HG03135 (cell line): Measurements from ENCODE around the gene LYPD3.
"Not testable (repeated sequence)": the region's sequence is repeated elsewhere in the genome, so short reads cannot be mapped to it uniquely, and the experiment has no call there.

ENCODE experiments used
- ATAC-seq: cut with Tn5 transposase; IDR thresholded peaks from one replicate; pipeline ENCODE4 v1.9.1; 2021; ENCODE audit warnings: mild to moderate bottlenecking, moderate library complexity; ENCODE audit not compliant: unreplicated experiment

The LYPD3 gene

DNA sequence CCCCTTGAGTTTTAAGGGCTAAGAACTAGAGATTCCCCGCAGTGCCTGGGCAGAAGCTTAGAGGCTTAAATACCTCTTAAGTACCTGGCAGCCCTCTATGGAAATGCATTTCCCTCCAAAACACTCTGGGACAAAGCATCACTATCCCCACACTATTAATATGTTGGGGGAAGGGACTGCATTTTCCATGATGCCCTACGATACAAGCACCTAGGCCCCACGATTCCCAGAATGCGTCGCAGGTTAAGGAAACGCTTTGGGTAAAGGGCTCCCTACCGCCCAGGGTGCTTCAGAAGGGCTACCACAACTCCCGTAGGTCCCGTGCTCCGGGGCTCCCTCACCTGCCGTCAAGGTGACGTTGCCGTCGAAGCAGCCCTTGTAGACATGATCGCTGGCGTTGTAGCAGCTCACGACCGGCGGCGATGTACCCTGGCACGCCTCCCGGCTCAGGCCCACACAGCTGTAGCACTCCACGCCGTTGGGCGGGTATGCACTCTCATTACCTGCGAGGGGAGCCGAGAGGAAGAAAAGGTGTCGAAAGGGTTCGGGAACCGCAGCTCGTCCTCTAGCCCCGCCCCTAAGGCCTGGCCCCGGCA lies 2.5 kb downstream of the LYPD3 start:
- no peak for ATAC-seq

GRCh38 chr19:43462383-43462782 lies 3.0 kb downstream of the LYPD3 start:
- no peak for ATAC-seq

- ATAC-seq: no peak
Measured at GRCh38 chr19:43461303-43461702, 4.1 kb downstream of the LYPD3 start.

DNA sequence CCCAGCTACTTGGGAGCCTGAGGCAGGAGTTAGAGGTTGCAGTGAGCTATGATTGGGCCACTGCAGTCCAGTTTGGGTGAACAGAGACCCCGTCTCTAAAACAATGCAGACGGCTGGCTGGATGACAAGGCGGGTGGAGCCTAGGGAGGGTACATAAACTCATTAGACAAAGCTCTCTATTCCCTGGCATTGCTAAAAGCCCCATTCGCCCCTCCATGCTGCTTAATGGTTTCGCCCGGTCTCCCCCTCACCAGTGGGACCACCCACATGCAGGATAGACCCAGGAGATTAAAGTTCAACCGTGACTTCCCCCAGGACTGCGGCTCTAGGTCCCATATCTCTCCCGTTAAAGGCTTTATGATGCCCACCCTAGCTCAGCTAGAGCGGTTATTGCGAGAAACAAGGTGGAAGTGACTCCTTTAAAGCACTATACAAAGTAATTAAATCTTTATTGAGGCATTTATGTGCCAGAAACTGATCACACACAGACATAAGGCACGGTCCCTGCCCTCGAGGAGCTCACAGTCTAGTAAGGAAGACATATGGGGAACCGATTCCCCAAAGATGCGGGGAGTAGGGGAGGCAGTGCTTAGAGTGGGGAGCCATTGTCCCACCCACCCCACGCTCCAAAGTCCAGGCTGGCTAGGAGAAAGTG lies 4.9 kb downstream of the LYPD3 start:
- no peak for ATAC-seq

- ATAC-seq: no peak
Measured at GRCh38 chr19:43457809-43458208, 7.6 kb downstream of the LYPD3 start.

DNA sequence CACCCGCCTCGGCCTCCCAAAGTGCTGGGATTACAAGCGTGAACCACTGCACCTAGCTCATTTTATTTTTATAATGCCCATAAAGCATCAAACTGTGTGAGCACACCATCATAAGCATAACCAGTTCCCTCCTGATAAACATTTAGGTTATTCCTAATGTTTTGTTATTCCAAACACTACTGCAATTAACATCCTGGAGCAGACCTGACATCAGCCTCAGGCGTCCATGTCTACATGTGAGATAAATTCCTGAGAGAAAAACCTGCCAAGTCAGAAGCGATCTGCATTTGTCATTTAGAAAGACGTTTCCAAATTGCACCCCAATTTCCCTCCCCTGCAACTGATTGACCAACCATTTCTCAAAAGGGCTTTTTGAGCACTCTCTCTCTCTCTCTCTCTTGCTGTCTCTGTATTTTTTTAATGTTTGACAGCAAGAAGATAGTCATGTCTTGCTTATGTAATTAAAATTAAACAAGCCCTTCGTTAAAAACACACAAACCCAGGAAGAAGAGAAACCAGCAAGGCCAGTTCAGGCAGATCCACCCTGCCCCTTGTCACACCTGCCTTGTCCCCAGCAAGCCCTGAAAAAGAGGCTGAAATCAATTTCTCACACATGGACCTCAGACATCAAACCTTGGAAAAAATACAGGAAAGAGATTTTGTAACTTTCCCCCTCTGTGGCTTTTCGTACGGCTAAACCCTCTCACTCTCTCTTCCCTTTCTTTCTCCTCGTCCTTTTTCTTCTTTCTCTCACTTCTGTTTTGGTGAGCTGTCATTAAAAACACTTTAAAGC lies 9.9 kb downstream of the LYPD3 start:
- no peak for ATAC-seq

- no peak for ATAC-seq
Measured at GRCh38 chr19:43454031-43454430, 11.4 kb downstream of the LYPD3 start.

DNA sequence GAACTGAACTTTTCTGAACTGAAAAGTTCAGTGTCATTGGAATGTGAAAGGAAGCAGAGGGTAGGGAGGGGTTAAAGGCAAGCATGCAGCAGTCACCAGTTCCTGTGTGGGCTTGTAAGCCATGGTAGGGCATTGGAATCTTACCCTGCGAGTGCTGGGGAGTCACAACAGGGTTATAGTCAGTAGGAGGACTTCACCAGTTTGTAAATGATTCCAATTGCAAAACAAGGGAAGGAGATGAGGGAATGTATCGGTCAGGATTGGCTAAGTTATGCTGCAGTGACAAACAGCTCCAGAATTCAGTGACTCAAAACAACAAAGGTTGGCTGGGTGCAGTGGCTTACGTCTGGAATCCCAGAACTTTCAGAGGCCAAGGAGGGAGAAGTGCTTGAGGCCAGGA lies 12.8 kb downstream of the LYPD3 start:
- ATAC-seq: no peak

GRCh38 chr19:43450545-43450997 lies 14.8 kb downstream of the LYPD3 start:
- ATAC-seq: no peak

- no peak for ATAC-seq
Measured at GRCh38 chr19:43447655-43448054, 17.8 kb downstream of the LYPD3 start.

DNA sequence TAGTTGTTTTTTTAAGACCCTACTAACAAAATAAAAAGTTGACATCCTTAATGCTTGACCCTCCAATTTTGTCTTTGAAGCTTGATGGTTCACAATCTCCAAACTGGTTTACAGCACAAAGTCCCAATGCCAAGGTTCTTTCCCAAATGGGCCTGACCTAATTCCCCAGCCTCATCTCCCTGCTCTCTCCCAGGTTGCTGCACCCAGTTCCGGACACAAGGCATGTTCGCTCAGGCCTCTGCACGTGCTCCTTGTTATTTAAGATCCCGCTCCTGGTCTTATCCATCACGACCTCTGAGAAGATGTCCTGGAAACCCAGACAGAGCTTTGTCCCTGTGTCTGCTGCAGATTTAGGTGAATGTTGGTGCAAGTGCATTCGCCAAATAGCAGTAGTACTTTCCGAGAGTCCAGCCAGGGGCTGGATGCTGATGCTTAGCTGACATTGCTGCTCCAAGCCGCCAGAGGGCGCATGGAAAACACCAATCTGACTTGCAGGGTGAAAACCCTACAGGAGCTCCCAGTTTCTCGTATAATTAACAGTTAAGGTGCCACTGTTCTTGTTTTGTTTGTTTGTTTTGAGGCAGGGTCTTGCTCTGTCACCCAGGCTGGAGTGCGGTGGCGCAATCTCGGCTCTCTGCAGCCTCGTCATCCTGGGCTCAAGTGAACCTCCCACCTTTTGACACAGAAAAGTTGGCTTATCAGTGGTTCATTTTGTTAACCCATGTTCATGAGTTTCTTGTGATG lies 18.5 kb downstream of the LYPD3 start:
- peak; percentile 66 for ATAC-seq

DNA sequence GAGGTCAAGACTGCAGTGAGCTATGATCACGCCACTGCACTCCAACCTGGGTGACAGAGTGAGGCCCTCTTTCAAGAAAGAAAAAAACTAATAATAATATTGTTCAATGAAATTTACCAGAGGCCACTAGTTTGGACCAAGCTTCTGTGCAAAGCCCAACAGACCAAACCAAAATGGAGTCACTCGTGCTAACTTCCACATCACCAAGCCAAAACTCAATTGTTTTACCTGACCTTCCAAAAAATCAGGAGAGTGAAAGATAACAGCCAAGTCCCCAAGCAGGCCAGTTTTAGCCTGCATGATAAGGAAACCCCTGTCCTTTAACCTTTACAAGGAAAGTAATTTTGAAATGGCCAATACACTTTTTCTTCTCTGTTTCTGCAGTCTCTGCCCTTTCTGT lies 20.0 kb downstream of the LYPD3 start:
- ATAC-seq: no peak

DNA sequence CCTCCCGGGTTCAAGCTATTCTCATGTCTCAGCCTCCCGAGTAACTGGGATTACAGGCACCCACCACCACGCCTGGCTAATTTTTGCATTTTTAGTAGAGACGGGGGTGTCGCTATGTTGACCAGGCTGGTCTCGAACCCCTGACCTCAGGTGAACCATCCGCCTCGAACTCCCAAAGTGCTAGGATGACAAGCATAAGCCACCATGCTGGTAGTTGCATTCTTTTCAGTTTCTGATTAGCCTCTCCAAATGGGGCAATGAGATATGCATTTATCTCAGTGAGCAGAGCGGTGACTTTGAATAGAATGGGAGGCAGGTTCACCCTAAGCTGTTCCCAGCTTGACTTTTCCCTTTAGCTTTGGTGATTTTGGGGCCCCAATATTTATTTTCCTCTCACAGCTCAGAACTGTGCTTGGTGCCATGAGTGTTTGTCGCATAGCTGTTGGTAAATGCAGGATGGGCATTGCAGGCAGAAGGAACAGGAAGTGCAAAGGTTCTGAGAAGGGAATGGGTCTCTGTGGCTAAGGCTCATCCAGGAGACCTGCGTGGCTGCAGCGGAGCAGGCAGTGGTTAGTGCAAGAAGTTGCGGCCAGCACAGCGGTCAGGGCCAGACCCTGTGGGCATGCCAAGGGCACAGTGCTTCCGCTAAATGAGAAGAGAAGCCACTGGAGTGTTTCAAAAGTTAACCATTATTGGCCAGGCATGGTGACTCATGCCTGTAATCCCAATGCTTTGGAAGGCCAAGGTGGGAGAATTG lies 20.7 kb downstream of the LYPD3 start:
- ATAC-seq: no peak

DNA sequence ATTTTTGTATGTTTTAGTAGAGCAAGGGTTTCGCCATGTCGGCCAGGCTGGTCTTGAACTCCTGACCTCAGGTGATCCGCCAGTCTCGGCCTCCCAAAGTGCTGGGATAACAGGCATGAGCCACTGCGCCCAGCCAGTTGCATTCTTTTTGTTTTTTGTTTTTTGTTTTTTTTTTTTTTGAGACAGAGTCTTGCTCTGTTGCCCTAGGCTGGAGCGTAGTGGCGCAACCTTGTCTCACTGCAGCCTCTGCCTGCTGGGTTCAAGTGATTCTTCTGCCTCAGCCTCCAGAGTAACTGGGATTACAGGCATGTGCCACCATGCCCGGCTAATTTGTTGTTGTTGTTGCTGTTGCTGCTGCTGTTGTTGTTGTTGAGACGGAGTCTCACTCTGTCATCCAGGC lies 21.3 kb downstream of the LYPD3 start:
- not testable (repeated sequence) for ATAC-seq

DNA sequence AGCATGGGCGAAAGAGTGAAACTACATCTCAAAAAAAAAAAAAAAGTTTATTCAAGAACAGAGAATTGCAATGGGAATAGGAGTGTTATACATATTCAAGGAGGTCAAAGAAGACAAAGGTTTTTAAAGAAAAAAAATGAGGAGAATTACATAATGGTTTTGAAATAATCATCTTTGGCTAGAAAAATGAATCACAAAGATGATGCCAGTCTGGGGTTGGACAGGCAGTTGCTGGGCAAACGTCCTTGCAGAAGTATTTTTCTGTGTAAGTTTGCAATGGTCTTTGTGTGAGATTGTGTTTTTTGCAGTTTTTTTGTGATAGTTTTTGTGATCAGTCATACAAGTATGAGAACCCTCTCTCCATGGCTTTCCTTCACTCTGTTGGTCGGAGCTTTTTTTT lies 23.7 kb downstream of the LYPD3 start:
- ATAC-seq: no peak

DNA sequence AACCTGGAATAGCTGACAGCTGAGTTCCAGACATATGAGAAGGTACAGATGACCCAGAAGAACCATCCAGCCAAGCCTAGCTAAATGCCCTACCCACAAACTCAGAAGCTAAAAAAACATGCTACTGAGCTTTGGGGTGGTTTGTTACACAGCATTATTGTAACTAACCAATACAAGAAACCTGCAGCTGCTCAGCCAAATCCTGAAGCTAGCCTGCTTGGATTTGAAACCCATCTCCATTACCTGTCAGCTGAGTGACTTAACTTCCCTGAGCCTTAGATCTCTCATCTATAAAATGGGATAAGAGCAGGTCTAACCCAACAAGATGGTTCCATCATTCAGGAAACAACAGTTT lies 25.7 kb downstream of the LYPD3 start:
- ATAC-seq: no peak

DNA sequence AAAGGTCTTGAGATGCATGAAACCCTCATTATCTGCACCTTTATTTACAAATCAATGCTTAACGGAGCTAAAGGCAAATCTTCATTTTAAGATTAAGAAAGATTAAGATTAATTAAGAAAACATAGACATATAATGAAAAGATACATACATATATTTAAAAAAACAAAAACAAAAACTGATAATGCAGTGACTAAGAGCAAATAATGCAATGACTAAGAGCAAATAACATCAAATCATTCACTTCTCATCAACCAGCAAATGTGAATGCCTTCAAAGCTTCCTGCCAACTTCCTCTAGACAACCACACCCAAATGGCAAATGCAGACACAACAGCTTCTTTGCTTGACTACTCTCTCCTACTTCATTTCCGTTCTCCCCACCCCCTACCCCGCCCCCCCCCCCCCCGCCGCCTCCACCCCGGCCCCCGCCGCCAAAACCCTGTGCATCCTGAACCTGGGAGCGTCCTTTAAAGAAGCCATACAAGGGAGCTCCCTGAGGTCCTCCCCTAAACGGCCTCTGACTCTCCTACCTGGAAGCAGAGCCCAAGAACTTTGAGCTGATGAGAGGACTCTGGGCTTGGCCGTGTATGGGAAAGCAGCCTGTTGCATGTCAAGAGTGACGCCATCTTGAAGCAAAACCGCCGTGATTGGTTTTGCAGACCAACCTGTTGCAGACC lies 26.2 kb downstream of the LYPD3 start:
- no peak for ATAC-seq

DNA sequence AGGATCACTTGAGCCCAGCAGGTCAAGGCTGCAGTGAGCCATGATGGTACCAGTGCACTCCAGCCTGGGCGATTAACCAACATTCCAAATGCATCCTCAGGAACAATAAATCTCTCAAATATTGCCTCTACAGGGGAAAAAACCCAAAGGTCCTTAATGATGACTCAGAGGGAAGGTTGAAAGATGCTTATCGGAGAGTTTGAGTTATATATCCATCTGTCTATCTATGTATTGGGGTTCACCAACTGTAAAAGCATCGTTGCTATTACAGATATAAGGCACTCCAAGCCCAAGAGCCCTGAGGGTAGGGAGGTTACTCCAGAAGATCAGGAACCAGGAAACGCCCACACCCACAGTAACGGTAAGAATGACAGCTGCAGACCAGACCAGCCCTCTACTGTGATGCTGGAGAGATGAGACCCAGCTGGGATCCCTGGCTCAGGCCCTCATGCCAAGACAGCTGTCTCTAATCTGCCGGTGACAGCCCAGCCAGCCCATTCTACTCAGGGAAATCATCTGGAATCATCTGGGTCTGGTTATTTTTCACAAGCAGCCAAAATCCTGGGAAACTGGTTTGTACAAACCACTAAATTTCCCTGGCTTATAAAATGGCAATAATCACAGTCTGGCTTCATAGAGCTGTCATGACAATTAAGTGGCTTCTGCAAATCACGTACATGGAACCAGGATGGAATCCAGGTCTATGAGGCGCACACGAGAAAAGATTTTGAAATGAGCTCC lies 26.9 kb downstream of the LYPD3 start:
- ATAC-seq: no peak

GRCh38 chr19:43437712-43438111 lies 27.7 kb downstream of the LYPD3 start:
- no peak for ATAC-seq

- ATAC-seq: not testable (repeated sequence)
Measured at GRCh38 chr19:43437284-43437683, 28.1 kb downstream of the LYPD3 start.
